ENCODE data around the gene CALB2. TPM values are rescaled to one million over a fixed set of nuclear protein-coding genes. Genes with fewer than 3 reads are reported as not detected.

CALB2 gene
- total and polyA plus RNA-seq, 2 of the 4 experiments (the other 2 are of a cell fraction): 0.18 to 0.32 TPM

GRCh38 chr16:71356051-71356740, 2.3 kb upstream of the CALB2 start:
- no peak overlapping the region for H2BK20ac ChIP-seq (ENCODE audit: low read depth, low read length)
- H4K8ac ChIP-seq (ENCODE audit: low read depth in 2 of 2, low read length in 2 of 2): no peak overlapping the region
- no peak overlapping the region for H3K56ac ChIP-seq (ENCODE audit: extremely low read depth, insufficient read depth, low read length)
- no peak overlapping the region for H2BK120ac ChIP-seq (ENCODE audit: low read depth, low read length)
- no peak overlapping the region for H3K4ac ChIP-seq (ENCODE audit: low read depth, low read length)
- ATAC-seq (ENCODE audit: low read depth) (no peak), DNase-seq (no peak)
- H3K79me1 ChIP-seq (ENCODE audit: low read depth in 1 of 2, low read length in 2 of 2): no peaks in the 10 kb centered on the region
- intact Hi-C loops (cut with micrococcal nuclease): loop anchor here (5.0 to 10.0 kb wide), 3 partner anchors 554 to 669 kb away; partner anchors contain the start of genes MTSS2 and VAC14
- no peak overlapping the region for H4K91ac ChIP-seq (ENCODE audit: insufficient read depth, low read depth, low read length)
- no peak overlapping the region for H4K5ac ChIP-seq (ENCODE audit: low read depth, low read length)
- H3K9me1 ChIP-seq (ENCODE audit: insufficient read depth, low read length): no peaks in the 10 kb centered on the region
- 60% methylated on average over 1 of the region's 7 CpGs; no CpG with 5 or more reads in 1 of the 2 experiments for WGBS, 2 experiments (ENCODE audit: extremely low coverage in 2 of 2, insufficient read length in 1 of 2)
- no TSS peak for BruUV-seq (replicated peaks)
- no peak overlapping the region for H3K9ac ChIP-seq (ENCODE audit: low read depth, low read length)
- no peak overlapping the region for H3K23ac ChIP-seq (ENCODE audit: low read depth, low read length)
- H2BK15ac ChIP-seq (ENCODE audit: low read depth, low read length): no peak overlapping the region
- no peaks in the 10 kb centered on the region for H4K20me1 ChIP-seq (ENCODE audit: insufficient read depth, low read length)
- H3K4me1 ChIP-seq (ENCODE audit: control insufficient read depth, insufficient read depth, low read length): peaks cover 9% of the 10 kb centered on the region
- no peaks in the 10 kb centered on the region for H3K9me3 ChIP-seq (ENCODE audit: control insufficient read depth, insufficient read depth, low read length)
- peaks cover 20% of the 10 kb centered on the region for H3K27me3 ChIP-seq (ENCODE audit: control insufficient read depth, insufficient read depth, low read length)
- no peak overlapping the region for H2BK5ac ChIP-seq (ENCODE audit: low read depth, low read length, poor library complexity, severe bottlenecking)
- H3K27ac ChIP-seq (ENCODE audit: insufficient read depth, low read length): no peak overlapping the region
- no peak overlapping the region for H3K14ac ChIP-seq (replicated peaks; ENCODE audit: low read depth, low read length)
- no peak overlapping the region for H2AFZ ChIP-seq (replicated peaks; ENCODE audit: low read length, poor library complexity)
- H2AK5ac ChIP-seq (ENCODE audit: low read depth, low read length): no peak overlapping the region
- in situ Hi-C loops (cut with MboI; ENCODE audit: low sequenced_read_pairs): loop anchor here (10.0 to 25.0 kb wide), 2 partner anchors 571 to 669 kb away; partner anchors contain the start of gene MTSS2
- POLR2A ChIA-PET (ENCODE audit: unreplicated experiment): no interaction called here
- no peaks in the 10 kb centered on the region for H3K36me3 ChIP-seq (ENCODE audit: control insufficient read depth, insufficient read depth, low read length)
- no peak overlapping the region for H3K4me2 ChIP-seq (ENCODE audit: low read depth, low read length)
- no peak overlapping the region for H3K4me3 ChIP-seq (ENCODE audit: insufficient read depth, low read depth, low read length)
- dilution Hi-C loops (cut with HindIII; ENCODE audit: low sequenced_read_pairs, unreplicated experiment): no loop called here
- H3K18ac ChIP-seq (ENCODE audit: low read depth, low read length): no peak overlapping the region
- CTCF ChIA-PET: interaction anchor here (1.6 kb wide), 1 partner anchor 143 kb away, joined by 3 read pairs; no protein-coding TSS in a partner anchor
- no peak overlapping the region for H2AK9ac ChIP-seq (replicated peaks; ENCODE audit: low read depth, low read length, poor library complexity)
- TF ChIP-seq RCOR1 (IDR thresholded peaks at IDR 0.05; ENCODE audit: insufficient replicate concordance, low read length) (no peak), NFE2L2 (IDR thresholded peaks at IDR 0.05; ENCODE audit: low read depth, low read length) (no peak), CTCF (conservative IDR thresholded peaks at IDR 0.05; ENCODE audit: low read depth, low read length) (no peak), RFX5 (IDR thresholded peaks at IDR 0.05; ENCODE audit: low read depth, low read length) (no peak), MAZ (IDR thresholded peaks at IDR 0.05; ENCODE audit: borderline replicate concordance, low read depth, low read length) (no peak), MAFK (IDR thresholded peaks at IDR 0.05; ENCODE audit: low read depth, low read length) (no peak), CEBPB (IDR thresholded peaks at IDR 0.05; ENCODE audit: low read depth, low read length) (no peak), MXI1 (IDR thresholded peaks at IDR 0.05; ENCODE audit: borderline replicate concordance, low read depth, low read length) (no peak), USF2 (IDR thresholded peaks at IDR 0.05; ENCODE audit: low read depth, low read length) (no peak), BHLHE40 (IDR thresholded peaks at IDR 0.05; ENCODE audit: low read depth, low read length) (no peak), POLR2A (IDR thresholded peaks at IDR 0.05; ENCODE audit: low read depth, low read length) (no peak), CHD1 (IDR thresholded peaks at IDR 0.05; ENCODE audit: low read depth, low read length) (no peak), SMC3 (IDR thresholded peaks at IDR 0.05; ENCODE audit: low read depth, low read length) (no peak), FOS (IDR thresholded peaks at IDR 0.05; ENCODE audit: low read depth, low read length) (no peak), ELK1 (IDR thresholded peaks at IDR 0.05; ENCODE audit: borderline replicate concordance, low read depth, low read length) (no peak)
